ENCODE measurements around the gene NLRP11. TPM values are rescaled to one million over a fixed set of nuclear protein-coding genes. Genes with fewer than 3 reads are reported as not detected.

The NLRP11 gene
- total RNA-seq, 6 experiments from 2014 or later, result 0.22 to 0.92 (median 0.25) TPM

- no peak for DNase-seq
- Histone ChIP-seq H3K4me1 (no peaks in the 10 kb centered on the region), H3K36me3 (no peaks in the 10 kb centered on the region), H3K4me3 (no peak overlapping the region), H3K27me3 (no peaks in the 10 kb centered on the region), H3K9me3 (no peaks in the 10 kb centered on the region), H3K27ac (no peak overlapping the region)
- TF ChIP-seq CTCF (IDR thresholded peaks at IDR 0.05) (no peak), POLR2A (IDR thresholded peaks at IDR 0.05) (no peak)
- intact Hi-C loops (cut with DNase I), result no loop called here
- no peak for ATAC-seq
- 47% methylated on average over 5 of the region's 5 CpGs for WGBS (ENCODE audit: insufficient coverage, low coverage, low lambda C conversion rate, missing lambda C conversion rate)
These were observed 27.2 kb upstream of the NLRP11 start for GRCh38 chr19:55858969-55859368.

GRCh38 chr19:55858401-55858800 lies 26.6 kb upstream of the NLRP11 start:
- H3K4me3 ChIP-seq, result no peak overlapping the region
- H3K9me3 ChIP-seq, result no peaks in the 10 kb centered on the region
- H3K36me3 ChIP-seq, result no peaks in the 10 kb centered on the region
- no peaks in the 10 kb centered on the region for H3K27me3 ChIP-seq
- no peak for ATAC-seq
- no peak overlapping the region for H3K27ac ChIP-seq
- WGBS (ENCODE audit: insufficient coverage, low coverage, low lambda C conversion rate, missing lambda C conversion rate), result 66% methylated on average over 2 of the region's 14 CpGs
- no peak for DNase-seq
- intact Hi-C loops (cut with DNase I), result no loop called here
- no peaks in the 10 kb centered on the region for H3K4me1 ChIP-seq
- TF ChIP-seq POLR2A (IDR thresholded peaks at IDR 0.05), result no peak
- TF ChIP-seq CTCF (IDR thresholded peaks at IDR 0.05), result no peak

- ATAC-seq, result no peak
- no peaks in the 10 kb centered on the region for H3K4me1 ChIP-seq
- intact Hi-C loops (cut with DNase I), result no loop called here
- H3K27ac ChIP-seq, result no peak overlapping the region
- no peak overlapping the region for H3K4me3 ChIP-seq
- WGBS (ENCODE audit: insufficient coverage, low coverage, low lambda C conversion rate, missing lambda C conversion rate), result 76% methylated on average over 6 of the region's 23 CpGs
- H3K36me3 ChIP-seq, result no peaks in the 10 kb centered on the region
- no peaks in the 10 kb centered on the region for H3K27me3 ChIP-seq
- H3K9me3 ChIP-seq, result no peaks in the 10 kb centered on the region
- no peak for TF ChIP-seq CTCF (IDR thresholded peaks at IDR 0.05)
- TF ChIP-seq POLR2A (IDR thresholded peaks at IDR 0.05), result no peak
- DNase-seq, result no peak
These were observed 26.2 kb upstream of the NLRP11 start for GRCh38 chr19:55857974-55858373.

- intact Hi-C loops (cut with DNase I), result no loop called here
- no peak for DNase-seq
- Histone ChIP-seq H3K27ac (no peak overlapping the region), H3K9me3 (no peaks in the 10 kb centered on the region), H3K4me3 (no peak overlapping the region), H3K36me3 (no peaks in the 10 kb centered on the region), H3K4me1 (no peaks in the 10 kb centered on the region), H3K27me3 (no peaks in the 10 kb centered on the region)
- no peak for ATAC-seq
- WGBS (ENCODE audit: insufficient coverage, low coverage, low lambda C conversion rate, missing lambda C conversion rate), result 45% methylated on average over 4 of the region's 4 CpGs
- TF ChIP-seq CTCF (IDR thresholded peaks at IDR 0.05) (no peak), POLR2A (IDR thresholded peaks at IDR 0.05) (no peak)
These were observed 25.4 kb upstream of the NLRP11 start for GRCh38 chr19:55857149-55857548.

DNA sequence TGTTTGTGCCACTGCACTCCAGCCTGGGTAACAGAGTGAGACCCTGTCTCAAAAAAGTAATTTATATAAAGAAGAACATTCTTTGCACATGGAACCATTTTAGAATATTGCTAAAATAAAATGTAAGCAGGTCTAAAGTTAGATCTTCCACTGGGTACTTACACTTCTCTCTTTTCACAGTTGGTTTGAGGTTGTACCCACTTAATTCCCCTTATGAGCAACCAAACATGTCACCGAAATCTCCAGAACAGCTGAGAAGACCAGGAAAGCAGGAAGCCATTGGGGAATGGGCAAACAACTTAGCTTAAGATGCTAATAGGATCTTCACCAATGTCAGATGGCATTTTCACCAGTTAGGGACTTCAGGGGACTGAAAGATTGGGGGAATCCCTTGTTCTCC lies 23.4 kb upstream of the NLRP11 start:
- no peaks in the 10 kb centered on the region for H3K36me3 ChIP-seq
- no peak overlapping the region for H3K4me3 ChIP-seq
- H3K27ac ChIP-seq, result no peak overlapping the region
- no peak for TF ChIP-seq CTCF (IDR thresholded peaks at IDR 0.05)
- no peak for TF ChIP-seq POLR2A (IDR thresholded peaks at IDR 0.05)
- no peaks in the 10 kb centered on the region for H3K9me3 ChIP-seq
- ATAC-seq (no peak), DNase-seq (no peak)
- WGBS (ENCODE audit: insufficient coverage, low coverage, low lambda C conversion rate, missing lambda C conversion rate), result 31% methylated on average over 1 of the region's 1 CpG
- no peaks in the 10 kb centered on the region for H3K27me3 ChIP-seq
- no peaks in the 10 kb centered on the region for H3K4me1 ChIP-seq
- intact Hi-C loops (cut with DNase I), result no loop called here

All from right lobe of liver (tissue), 6 donors.